DND-41 (cell line): ENCODE data around the gene C1orf21.

ENCODE experiments used
- CTCF ChIP-seq: IDR thresholded peaks from 2 replicates; pipeline ENCODE4 v1.5.1; 2012; ENCODE audit warnings: borderline replicate concordance, low read length, moderate library complexity, mild to moderate bottlenecking; ENCODE audit not compliant: poor library complexity, severe bottlenecking; ENCODE audit errors: extremely low read depth
- EZH2 ChIP-seq: IDR thresholded peaks from 3 replicates; pipeline ENCODE4 v1.6.1; 2012; ENCODE audit warnings: borderline replicate concordance, low read depth, mild to moderate bottlenecking, moderate library complexity, low read length, inconsistent platforms; ENCODE audit not compliant: severe bottlenecking

GRCh38 chr1:184624051-184624450 is 237.2 kb downstream of the C1orf21 start:
- TF ChIP-seq CTCF (no peak), EZH2 (no peak)
